Measurements from ENCODE around the gene ZBTB18. TPM values are rescaled to one million over a fixed set of nuclear protein-coding genes. Genes with fewer than 3 reads are reported as not detected.

The ZBTB18 gene
- polyA plus RNA-seq, 2 of the 4 experiments (the other 2 are of a cell fraction), result 9.7 to 9.9 TPM

- ChIA-PET POLR2A (no interaction called here), CTCF (interaction anchor here (1.2 kb wide), 1 partner anchor 15 kb away, joined by 3 read pairs; no protein-coding TSS in a partner anchor)
- peak overlapping the region; percentile 57 to 77 for H3K27ac ChIP-seq
- peak; percentile 21 to 63 for DNase-seq (ENCODE audit: low read depth in 1 of 2, low spot score in 1 of 2)
- 19% methylated on average over 6 of the region's 6 CpGs for WGBS (ENCODE audit: missing lambda C conversion rate)
- no peak for FAIRE-seq
- TF ChIP-seq CHD4 (IDR thresholded peaks at IDR 0.05; ENCODE audit: borderline replicate concordance), result no peak
- TF ChIP-seq CEBPB (IDR thresholded peaks at IDR 0.05), result no peak
- no peak for TF ChIP-seq HOXA7 (CRISPR knock-in tag; IDR thresholded peaks at IDR 0.05)
- TF ChIP-seq MAFK (IDR thresholded peaks at IDR 0.05; ENCODE audit: partially characterized antibody), result no peak
- no peak for TF ChIP-seq ESRRA (IDR thresholded peaks at IDR 0.05; ENCODE audit: borderline replicate concordance, low read length)
- TF ChIP-seq JUNB (IDR thresholded peaks at IDR 0.05), result peak; percentile 31; the same call in 1 of the 2 replicates
- no peak for TF ChIP-seq EHMT2 (IDR thresholded peaks at IDR 0.05; ENCODE audit: low read depth)
- no peak for TF ChIP-seq CBX2 (IDR thresholded peaks at IDR 0.05; ENCODE audit: borderline replicate concordance, low read depth)
- no peak for TF ChIP-seq RFX5 (IDR thresholded peaks at IDR 0.05)
- peak in 1 of 2 experiments; percentile 48; a peak in 2 of 5 replicates for TF ChIP-seq JUN (IDR thresholded peaks at IDR 0.05)
- TF ChIP-seq HES2 (IDR thresholded peaks at IDR 0.05), result no peak
- TF ChIP-seq EHF (CRISPR knock-in tag; IDR thresholded peaks at IDR 0.05), result no peak
- no peak for TF ChIP-seq EP300 (IDR thresholded peaks at IDR 0.05)
- peak; percentile 66 for TF ChIP-seq MAX (IDR thresholded peaks at IDR 0.05)
- TF ChIP-seq GATA3 (IDR thresholded peaks at IDR 0.05; ENCODE audit: borderline replicate concordance), result peak; percentile 53; the same call in 1 of the 2 replicates
- TF ChIP-seq RARB (CRISPR knock-in tag; IDR thresholded peaks at IDR 0.05), result no peak
- no peak for TF ChIP-seq HOXB5 (CRISPR knock-in tag; IDR thresholded peaks at IDR 0.05)
- peak; percentile 54; the same call in 1 of the 2 replicates for TF ChIP-seq E2F6 (IDR thresholded peaks at IDR 0.05; ENCODE audit: borderline replicate concordance, low read depth)
- TF ChIP-seq ZFP36 (IDR thresholded peaks at IDR 0.05; ENCODE audit: borderline replicate concordance, partially characterized antibody), result no peak
- no peak for TF ChIP-seq KDM1A (IDR thresholded peaks at IDR 0.05; ENCODE audit: low read depth)
- no peak for TF ChIP-seq NPAS2 (CRISPR knock-in tag; IDR thresholded peaks at IDR 0.05; ENCODE audit: borderline replicate concordance)
- TF ChIP-seq POLR2AphosphoS2 (conservative IDR thresholded peaks at IDR 0.05; ENCODE audit: low read length), result no peak
- no peak for TF ChIP-seq ZSCAN20 (CRISPR knock-in tag; IDR thresholded peaks at IDR 0.05)
- TF ChIP-seq TP53 (CRISPR knock-in tag; IDR thresholded peaks at IDR 0.05), result no peak
- H3K4me2 ChIP-seq, result peak overlapping the region; percentile 65
- H3K9me3 ChIP-seq, result no peaks in the 10 kb centered on the region
- peak; percentile 87 to 88 for ATAC-seq
- H3K4me1 ChIP-seq, result peaks cover 17% of the 10 kb centered on the region
- H3K4me3 ChIP-seq, result no peak overlapping the region
These were observed 41.3 kb downstream of the ZBTB18 start for GRCh38 chr1:244092293-244092963.

- 82% methylated on average over 11 of the region's 11 CpGs for WGBS (ENCODE audit: missing lambda C conversion rate)
- H3K4me3 ChIP-seq, result no peak overlapping the region
- CTCF ChIA-PET, result interaction anchor here (1.2 kb wide), 1 partner anchor 16 kb away, joined by 3 read pairs; no protein-coding TSS in a partner anchor
- no peak for FAIRE-seq
- peak overlapping the region; percentile 46 to 77 for H3K27ac ChIP-seq
- ATAC-seq, result no peak
- H3K4me1 ChIP-seq, result peaks cover 17% of the 10 kb centered on the region
- peak overlapping the region; percentile 65 for H3K4me2 ChIP-seq
- H3K9me3 ChIP-seq, result no peaks in the 10 kb centered on the region
- POLR2A ChIA-PET, result no interaction called here
- DNase-seq (ENCODE audit: low read depth in 1 of 2, low spot score in 1 of 2), result no peak
- TF ChIP-seq HDAC2 (IDR thresholded peaks at IDR 0.05) (no peak), ELK1 (IDR thresholded peaks at IDR 0.05; ENCODE audit: low read depth, low read length) (no peak), KDM1A (IDR thresholded peaks at IDR 0.05; ENCODE audit: low read depth) (no peak), KDM5A (IDR thresholded peaks at IDR 0.05) (no peak), FOSL2 (IDR thresholded peaks at IDR 0.05) (no peak), FOSL2 (CRISPR knock-in tag; IDR thresholded peaks at IDR 0.05) (no peak), NR3C1 (IDR thresholded peaks at IDR 0.05) (no peak), EHF (CRISPR knock-in tag; IDR thresholded peaks at IDR 0.05) (no peak), EP300 (IDR thresholded peaks at IDR 0.05) (no peak), POLR2A (IDR thresholded peaks at IDR 0.05; ENCODE audit: low read length) (no peak), HOXA7 (CRISPR knock-in tag; IDR thresholded peaks at IDR 0.05) (no peak), BCL3 (IDR thresholded peaks at IDR 0.05) (no peak), MAX (IDR thresholded peaks at IDR 0.05) (no peak), CHD4 (IDR thresholded peaks at IDR 0.05; ENCODE audit: borderline replicate concordance) (no peak), FOSB (CRISPR knock-in tag; IDR thresholded peaks at IDR 0.05) (no peak), CHD2 (IDR thresholded peaks at IDR 0.05; ENCODE audit: low read length, partially characterized antibody) (no peak), HES2 (IDR thresholded peaks at IDR 0.05) (no peak), E2F6 (IDR thresholded peaks at IDR 0.05; ENCODE audit: borderline replicate concordance, low read depth) (no peak)
These were observed 42.0 kb downstream of the ZBTB18 start for GRCh38 chr1:244092964-244093638.
